EH (cell line): ENCODE results near the gene ICA1L.
"Not testable (repeated sequence)": the region's sequence is repeated elsewhere in the genome, so short reads cannot be mapped to it uniquely, and the experiment has no call there.

Source experiments
- DNase-seq: peaks from one replicate; pipeline ENCODE4 v3.0.0-alpha.2; 2015; ENCODE audit warnings: low read depth

The ICA1L gene

DNA sequence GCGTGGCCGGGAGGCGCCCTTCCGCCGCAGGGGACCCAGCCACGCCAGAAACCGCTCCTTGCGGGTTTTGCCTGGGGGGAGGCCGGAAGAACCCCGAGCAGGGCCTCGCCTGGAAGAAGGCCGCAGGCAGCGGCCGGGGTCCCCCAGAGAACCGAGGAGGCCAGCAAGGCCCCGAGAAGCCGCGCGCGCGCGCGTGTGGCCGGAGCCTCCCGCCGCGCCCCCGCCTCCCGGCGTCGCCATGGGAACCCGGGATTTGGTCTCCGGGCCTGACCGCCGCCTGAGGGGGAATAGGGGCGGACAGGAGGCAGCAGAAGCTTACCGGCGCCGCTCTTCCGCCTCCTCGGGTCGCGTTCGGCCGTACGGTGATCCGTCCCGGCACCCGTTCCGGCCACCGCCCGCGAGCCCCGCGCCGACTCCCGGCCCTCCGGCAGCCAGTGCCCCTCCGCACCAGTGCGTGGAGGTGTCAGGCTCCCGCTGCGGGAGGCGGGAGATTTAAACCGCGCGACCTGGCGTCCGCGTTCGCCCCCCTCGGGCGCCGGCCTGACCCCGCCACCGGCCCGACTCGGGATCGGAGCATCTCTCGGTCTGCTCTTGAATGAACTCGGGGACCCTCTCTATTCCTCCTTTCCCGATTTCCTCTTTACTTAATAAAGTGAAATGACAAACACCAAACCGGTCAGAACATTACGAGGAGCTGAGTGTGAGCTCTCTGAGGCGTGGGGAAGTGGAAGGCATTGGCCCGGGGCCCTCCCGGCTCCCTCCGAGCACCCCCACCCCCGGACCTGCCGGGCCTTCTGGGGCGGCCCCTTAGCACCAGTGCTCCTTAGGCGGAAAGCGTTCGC, at the start of gene ICA1L:
TSS of gene ICA1L (minus strand) at position 467 of the 842 bp plus-strand sequence. CDS start 42,757 bp downstream, outside the sequence.
- peak; percentile 75 for DNase-seq

- no peak for DNase-seq
Observed at GRCh38 chr2:202918860-202919259, 47.3 kb upstream of the ICA1L start.

DNA sequence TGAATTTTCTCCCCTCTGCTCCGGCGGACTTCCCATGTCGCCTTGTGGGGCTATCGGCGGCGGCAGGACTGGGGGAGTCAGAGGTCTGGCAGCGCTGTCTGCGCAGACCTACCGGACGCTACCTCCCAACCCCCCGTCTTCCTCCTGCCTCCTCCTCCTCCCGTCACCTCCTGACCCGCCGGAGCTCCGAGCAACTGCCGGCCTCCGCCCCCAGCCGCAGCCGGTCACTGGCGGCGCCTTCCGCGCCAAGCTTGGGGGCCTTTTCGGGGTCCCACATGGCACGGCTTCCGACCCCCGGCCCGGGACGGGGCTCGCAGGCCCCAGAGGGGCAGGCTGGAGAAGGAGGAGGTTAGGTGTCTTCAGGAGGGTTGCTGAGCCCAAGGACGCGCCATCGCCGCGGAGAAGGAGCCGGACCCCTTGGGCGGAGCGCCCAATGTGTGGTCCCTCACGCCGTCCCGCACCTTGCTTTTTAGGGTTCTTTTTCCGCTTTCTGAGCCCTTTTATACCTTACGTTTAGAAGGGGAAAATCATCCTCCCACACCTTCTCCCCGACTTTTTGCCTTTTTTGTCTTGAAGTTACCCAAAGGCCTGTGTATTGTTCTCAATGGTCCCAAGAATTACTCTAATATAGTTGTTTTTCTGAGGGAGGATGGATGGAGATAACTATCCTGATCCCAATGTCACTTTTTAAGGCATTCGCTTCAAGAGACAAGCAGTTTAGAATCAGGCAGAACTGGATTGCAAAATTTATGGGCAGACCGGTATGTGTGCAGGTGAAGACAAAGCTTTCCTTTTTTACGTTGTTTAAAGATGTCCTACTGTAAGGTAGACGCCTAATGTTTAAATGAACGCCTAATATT, 41.0 kb upstream of the ICA1L start:
- DNase-seq = peak; percentile 22

- DNase-seq = peak; percentile 95
Observed at GRCh38 chr2:202911512-202912341, 40.2 kb upstream of the ICA1L start, which contains the start of the genes CARF and WDR12. Gene CARF, plus strand, starts transcription at chr2:202912275. Its CDS starts 29,628 bp downstream, at chr2:202941903. Gene WDR12, minus strand, starts transcription at chr2:202911673. Its CDS starts 197 bp downstream, at chr2:202911476.

DNA sequence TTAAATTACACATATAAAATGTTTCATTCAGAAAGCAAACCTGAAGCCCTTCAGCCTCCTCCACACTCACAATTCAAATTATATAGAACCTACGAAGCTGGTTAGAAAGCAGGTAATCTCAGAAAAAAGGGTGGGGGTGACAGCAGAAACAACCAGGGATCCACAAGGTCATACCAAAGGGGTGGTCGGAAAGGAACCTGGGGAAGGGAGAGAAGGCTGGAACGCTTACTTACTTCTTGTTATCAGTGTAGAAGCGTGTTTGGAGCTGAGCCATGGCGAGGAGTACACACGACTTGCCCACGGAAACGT, 39.6 kb upstream of the ICA1L start:
- DNase-seq = no peak

DNA sequence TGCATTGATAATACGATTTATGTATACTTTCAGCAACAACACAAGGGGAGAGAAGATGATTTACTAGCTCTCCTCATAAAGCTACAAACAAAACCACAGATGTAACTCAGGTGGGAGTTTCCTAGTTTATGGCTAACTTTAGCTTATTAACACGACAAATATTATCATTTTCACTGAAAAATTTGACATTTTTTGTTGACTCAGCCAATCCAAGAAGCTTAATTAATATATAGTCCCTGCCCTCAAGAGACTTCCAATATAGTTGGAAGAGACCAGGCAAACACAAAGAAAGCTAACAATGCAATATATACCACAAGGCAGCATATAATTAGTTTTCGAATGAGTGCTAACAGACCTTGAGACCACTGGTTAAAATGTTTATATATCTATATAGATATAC, 39.1 kb upstream of the ICA1L start:
- DNase-seq = no peak

DNA sequence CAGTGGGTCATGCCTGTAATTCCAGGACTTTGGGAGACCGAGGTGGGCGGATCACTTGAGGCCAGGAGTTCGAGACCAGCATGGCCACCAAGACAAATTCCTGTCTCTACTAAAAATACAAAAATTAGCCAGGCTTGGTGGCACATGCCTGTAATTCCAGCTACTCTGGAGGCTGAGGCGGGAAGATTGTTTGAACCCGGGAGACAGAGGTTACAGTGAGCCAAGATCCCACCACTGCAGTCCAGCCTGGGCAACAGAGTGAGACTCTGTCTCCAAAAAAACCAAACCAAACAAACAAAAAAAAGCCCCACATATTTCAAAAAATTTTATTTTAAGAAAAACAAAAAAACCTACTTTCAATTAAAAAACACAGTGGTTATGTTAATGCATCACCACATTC, 38.7 kb upstream of the ICA1L start:
- DNase-seq = not testable (repeated sequence)

- DNase-seq = no peak
Observed at GRCh38 chr2:202909394-202910192, 38.0 kb upstream of the ICA1L start.

DNA sequence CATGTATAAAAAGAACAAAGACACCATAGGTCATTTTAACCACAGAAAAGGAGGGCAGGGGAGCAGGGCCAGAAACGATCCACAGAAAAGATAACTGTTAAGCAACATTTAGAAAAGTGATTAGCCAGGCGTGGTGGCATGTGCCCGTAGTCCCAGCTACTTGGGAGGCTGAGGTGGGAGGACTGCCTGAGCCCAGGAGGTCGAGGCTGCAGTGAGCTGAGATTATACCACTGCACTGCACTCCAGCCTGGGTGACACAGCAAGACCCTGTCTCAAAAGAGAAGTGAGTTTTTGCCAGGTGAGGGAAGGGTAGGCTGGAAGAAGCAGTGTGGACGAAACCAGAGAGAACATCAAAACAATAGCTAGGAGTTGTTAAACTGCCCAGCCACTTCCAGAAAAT, 36.6 kb upstream of the ICA1L start:
- DNase-seq = no peak

DNA sequence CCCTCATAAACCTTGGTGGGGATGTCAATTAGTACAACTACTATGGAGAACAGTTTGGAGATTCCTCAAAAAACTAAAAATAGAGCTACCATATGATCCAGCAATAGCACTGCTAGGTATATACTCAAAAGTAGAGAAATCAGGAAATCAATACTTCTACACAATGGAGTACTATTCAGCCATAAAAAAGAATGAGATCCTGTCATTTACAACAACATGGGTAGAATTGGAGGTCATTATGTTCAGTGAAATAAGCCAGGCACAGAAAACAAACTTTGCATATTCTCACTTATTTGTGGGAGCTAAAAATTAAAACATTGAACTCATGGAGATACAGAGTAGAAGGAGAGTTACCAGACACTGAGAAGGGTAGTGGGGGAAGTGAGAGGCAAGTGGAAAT, 33.9 kb upstream of the ICA1L start:
- DNase-seq = not testable (repeated sequence)

- no peak for DNase-seq
Observed at GRCh38 chr2:202885190-202885589, 13.6 kb upstream of the ICA1L start.

DNA sequence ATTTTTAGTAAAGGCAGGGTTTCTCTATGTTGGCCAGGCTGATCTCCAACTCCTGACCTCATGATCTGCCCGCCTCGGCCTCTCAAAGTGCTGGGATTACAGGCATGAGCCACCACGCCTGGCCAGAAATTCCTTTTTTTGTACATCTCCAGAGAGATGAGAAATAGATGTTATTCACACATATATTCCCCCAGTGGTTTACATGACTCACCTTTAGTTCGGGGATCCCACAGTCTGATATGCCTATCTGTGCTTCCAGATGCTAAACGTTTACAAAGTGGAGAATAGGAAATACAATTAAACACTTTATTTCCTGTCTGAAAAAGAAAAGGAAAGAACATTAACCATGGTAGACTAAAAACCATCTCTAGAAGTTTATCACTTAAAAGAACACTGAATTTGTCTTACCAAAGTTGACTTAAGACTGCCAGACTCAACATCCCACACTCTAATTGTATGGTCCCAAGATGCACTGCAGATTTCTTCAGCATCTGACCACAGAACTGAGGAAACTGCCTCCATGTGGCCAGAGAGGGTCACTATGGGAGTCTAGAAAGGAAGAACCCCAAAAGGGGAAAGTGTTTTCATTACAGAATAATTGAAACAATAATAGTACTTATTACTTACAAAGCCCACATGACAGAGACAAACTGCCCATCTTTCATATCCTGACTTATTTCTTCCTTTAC, 12.6 kb upstream of the ICA1L start:
- DNase-seq = peak; percentile 10

GRCh38 chr2:202881570-202881969, 10.0 kb upstream of the ICA1L start:
- no peak for DNase-seq

DNA sequence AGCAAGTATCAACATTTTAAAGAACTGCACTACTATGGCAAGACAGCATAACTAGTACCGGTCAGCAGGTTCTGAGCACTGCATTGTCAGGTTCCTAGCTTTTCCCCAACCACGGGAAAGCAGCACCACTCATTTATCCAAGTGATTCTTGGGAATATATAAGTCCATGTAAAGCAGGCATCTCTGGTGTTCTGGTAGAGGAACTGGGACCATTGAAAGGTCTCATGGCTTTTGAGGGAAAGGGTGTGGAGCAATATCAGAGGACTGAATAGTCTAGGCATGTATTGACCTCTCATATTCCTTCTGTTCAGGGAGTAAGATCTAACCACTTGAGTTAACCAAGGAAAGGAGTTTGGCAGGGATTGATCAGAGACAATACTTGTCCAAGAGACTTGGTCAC, 6.1 kb upstream of the ICA1L start:
- no peak for DNase-seq

DNA sequence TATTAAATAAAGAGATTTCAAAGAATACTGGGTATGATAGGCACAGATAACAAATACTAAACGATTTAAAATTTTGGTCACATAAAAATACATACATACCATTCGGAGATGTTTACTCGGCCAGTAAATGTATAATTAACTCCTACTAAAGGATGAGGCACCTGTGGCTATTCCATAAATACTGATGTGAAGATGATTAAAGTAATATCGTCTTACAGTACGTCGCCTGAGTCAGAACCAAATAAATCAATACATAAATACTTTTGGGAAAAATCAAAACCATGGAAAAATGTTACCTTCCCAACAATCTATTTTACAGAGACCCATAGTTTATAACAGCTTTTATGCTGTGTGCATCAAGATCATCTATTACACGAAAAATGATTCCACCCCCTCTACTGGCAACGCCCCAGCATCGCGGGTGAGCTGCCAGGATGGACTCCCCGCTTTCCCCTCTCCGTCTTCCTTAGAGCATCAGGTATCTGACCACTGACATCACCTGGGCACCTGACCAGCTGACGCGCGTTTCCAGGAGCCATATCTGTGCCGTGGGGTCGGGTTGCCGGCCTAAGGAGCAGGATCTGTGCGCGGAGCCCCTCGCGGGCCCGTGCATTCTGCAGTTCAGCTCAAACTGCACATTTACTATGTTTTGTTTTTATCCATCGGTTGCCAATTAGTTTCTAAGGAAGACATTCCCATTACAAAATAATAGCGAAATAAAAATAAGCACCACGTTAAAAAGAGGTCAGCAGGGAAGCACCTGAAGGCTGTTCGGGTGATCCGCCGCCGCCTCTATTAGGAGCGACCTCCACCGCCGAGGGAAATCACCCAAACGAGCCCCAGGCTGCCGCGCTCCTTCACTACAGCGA, 901 bp downstream of the ICA1L start:
- peak; percentile 57 for DNase-seq

DNA sequence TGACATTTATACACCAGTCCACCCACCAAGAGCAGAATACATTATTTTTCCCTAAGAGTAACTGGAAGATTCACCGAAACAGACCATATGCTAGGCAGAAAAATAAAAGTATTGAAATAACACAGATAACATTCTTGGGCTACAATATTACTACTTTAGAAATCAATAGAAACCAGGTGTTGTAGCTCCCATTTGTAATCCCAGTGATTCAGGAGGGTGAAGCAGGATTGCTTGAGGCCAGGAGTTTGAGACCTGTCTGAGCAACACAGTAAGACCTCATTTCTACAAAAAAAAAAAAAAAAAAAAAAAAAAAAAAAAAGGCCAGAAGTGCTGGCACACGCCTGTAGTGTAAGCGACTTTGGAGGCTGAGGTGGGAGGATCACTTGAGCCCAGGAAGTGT, 9.6 kb downstream of the ICA1L start:
- DNase-seq = no peak

DNA sequence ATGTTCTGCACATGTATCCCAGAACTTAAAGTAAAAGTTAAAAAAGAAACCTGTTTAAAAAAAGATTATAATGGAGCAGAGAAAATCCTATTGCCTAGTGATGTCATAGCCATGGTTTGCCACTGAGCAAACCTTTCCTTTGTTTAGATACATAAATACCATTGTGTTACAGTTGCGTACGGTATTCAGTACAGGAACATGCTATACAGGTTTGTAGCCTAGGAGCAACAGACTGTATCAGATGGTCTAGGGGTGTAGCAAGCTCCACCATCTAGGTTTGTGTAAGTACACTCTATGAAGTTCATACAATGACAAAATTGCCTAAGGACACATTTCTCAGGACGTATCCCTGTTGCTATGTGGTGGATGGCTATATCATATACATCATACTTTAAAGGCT, 13.0 kb downstream of the ICA1L start:
- DNase-seq = no peak

DNA sequence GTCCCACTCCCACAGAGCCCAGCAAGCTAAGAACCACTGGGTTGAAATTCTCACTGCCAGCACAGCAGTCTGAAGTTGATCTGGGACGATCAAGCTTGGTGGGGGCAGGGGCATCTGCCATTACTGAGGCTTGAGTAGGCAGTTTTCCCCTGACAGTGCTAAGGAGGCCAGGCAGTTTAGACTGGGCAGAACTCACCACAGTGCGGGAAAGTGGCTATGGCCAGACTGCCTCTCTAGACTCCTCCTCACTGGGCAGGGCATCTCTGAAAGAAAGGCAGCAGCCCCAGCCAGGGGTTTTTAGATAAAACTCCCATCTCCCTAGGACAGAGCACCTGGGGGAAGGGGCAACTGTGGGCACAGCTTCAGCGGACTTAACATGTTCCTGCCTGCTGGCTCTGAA, 22.2 kb downstream of the ICA1L start:
- not testable (repeated sequence) for DNase-seq

- no peak for DNase-seq
Observed at GRCh38 chr2:202848813-202849212, 22.8 kb downstream of the ICA1L start.
